Measurements from ENCODE around the gene SLC13A5.
A peak's percentile ranks its signal among the peaks of the same experiment; 100 is the strongest.

Gene SLC13A5

GRCh38 chr17:6746665-6747064, 33.5 kb upstream of the SLC13A5 start (continued):
- 0 out of 2 replicates have a peak, but pooled peaks have one; percentile 36 for TF ChIP-seq REST (tag by site-specific recombination; IDR thresholded peaks at IDR 0.05)
- peak; percentile 60; the same call in 1 of the 2 replicates for TF ChIP-seq ZNF518A (tag by site-specific recombination; conservative IDR thresholded peaks at IDR 0.05; ENCODE audit: low read depth)
- TF ChIP-seq ZNF623 (tag by site-specific recombination; IDR thresholded peaks at IDR 0.05) = peak; percentile 54; the same call in 1 of the 2 replicates

GRCh38 chr17:6729531-6729930, 16.4 kb upstream of the SLC13A5 start:
- no peak overlapping the region for H3K4me3 ChIP-seq (ENCODE audit: low read depth, low read length)
- H3K4me1 ChIP-seq (ENCODE audit: control insufficient read depth, insufficient read depth, low read length) = no peaks in the 10 kb centered on the region
- H3K36me3 ChIP-seq (ENCODE audit: control insufficient read depth in 2 of 2, insufficient read depth in 1 of 2, low read length in 2 of 2) = no peaks in the 10 kb centered on the region
- no peaks in the 10 kb centered on the region for H3K9me3 ChIP-seq (ENCODE audit: control insufficient read depth, insufficient read depth, low read depth, low read length)
- CTCF ChIA-PET = interaction anchor here (1.2 kb wide), 1 partner anchor 275 kb away, joined by 3 read pairs; no protein-coding TSS in a partner anchor
- no peak overlapping the region for H3K27ac ChIP-seq (ENCODE audit: extremely low read depth, low read depth, low read length)
- POLR2A ChIA-PET = no interaction called here
- TF ChIP-seq ZNF16 (tag by site-specific recombination; IDR thresholded peaks at IDR 0.05; ENCODE audit: low read depth) (no peak), PRDM2 (tag by site-specific recombination; IDR thresholded peaks at IDR 0.05; ENCODE audit: borderline replicate concordance) (no peak), PATZ1 (tag by site-specific recombination; IDR thresholded peaks at IDR 0.05) (no peak), ZNF704 (tag by site-specific recombination; IDR thresholded peaks at IDR 0.05) (no peak), ZNF513 (tag by site-specific recombination; IDR thresholded peaks at IDR 0.05) (no peak), ZSCAN16 (tag by site-specific recombination; IDR thresholded peaks at IDR 0.05) (no peak), GLIS2 (tag by site-specific recombination; IDR thresholded peaks at IDR 0.05) (no peak), ZBTB1 (tag by site-specific recombination; IDR thresholded peaks at IDR 0.05) (no peak), EGR2 (tag by site-specific recombination; IDR thresholded peaks at IDR 0.05; ENCODE audit: low read depth) (no peak), AEBP2 (tag by site-specific recombination; IDR thresholded peaks at IDR 0.05; ENCODE audit: borderline replicate concordance) (no peak), ZNF292 (tag by site-specific recombination; IDR thresholded peaks at IDR 0.05; ENCODE audit: borderline replicate concordance, low read depth) (no peak)

Measured in HEK293 (cell line).